Neural progenitor cell (in vitro differentiated cells): ENCODE data around the gene SORBS2. TPM values are rescaled to one million over a fixed set of nuclear protein-coding genes. Genes with fewer than 3 reads are reported as not detected.

Source experiments
- DNase-seq: peaks from one replicate; pipeline ENCODE4 v3.0.0-alpha.2; 2016; ENCODE audit warnings: low spot score
- H2AFZ ChIP-seq: fragments of 200-600 bp; sonication (generic); replicated peaks from 2 replicates; pipeline ENCODE4 v1.6.1; 2016; ENCODE audit warnings: antibody characterized with exemption
- H3F3A ChIP-seq: fragments of 200-600 bp; sonication (generic); 2 replicates; pipeline ENCODE4 v1.6.1; 2016; ENCODE audit warnings: antibody characterized with exemption, low read depth
- H3K27ac ChIP-seq: fragments of 200-600 bp; sonication (generic); 2 replicates; pipeline ENCODE4 v1.5.1; 2016; ENCODE audit warnings: mild to moderate bottlenecking
- H3K27me3 ChIP-seq: fragments of 200-600 bp; sonication (generic); 2 replicates; pipeline ENCODE4 v1.6.1; 2016; ENCODE audit warnings: mild to moderate bottlenecking, moderate library complexity
- H3K36me3 ChIP-seq: fragments of 200-600 bp; sonication (generic); 2 replicates; pipeline ENCODE4 v1.5.1; 2016
- H3K4me1 ChIP-seq: fragments of 200-600 bp; sonication (generic); 2 replicates; pipeline ENCODE4 v1.6.1; 2016; ENCODE audit warnings: mixed run types
- H3K4me2 ChIP-seq: fragments of 200-600 bp; sonication (generic); 2 replicates; pipeline ENCODE4 v1.6.1; 2016
- H3K4me3 ChIP-seq: fragments of 200-600 bp; sonication (generic); 2 replicates; pipeline ENCODE4 v1.5.1; 2016
- H3K79me2 ChIP-seq: fragments of 200-600 bp; sonication (generic); 2 replicates; pipeline ENCODE4 v1.6.1; 2016; ENCODE audit warnings: low read depth
- H3K9ac ChIP-seq: fragments of 200-600 bp; sonication (generic); 2 replicates; pipeline ENCODE4 v1.6.1; 2016
- H3K9me3 ChIP-seq: fragments of 200-600 bp; sonication (generic); 2 replicates; pipeline ENCODE4 v1.5.1; 2016; ENCODE audit warnings: low read depth
- H4K20me1 ChIP-seq: fragments of 200-600 bp; sonication (generic); 2 replicates; pipeline ENCODE4 v1.6.1; 2016; ENCODE audit warnings: low read depth
- H3K27ac Mint-ChIP-seq: 3 replicates; pipeline ENCODE4 v1.8.0; 2021; ENCODE audit warnings: mixed read lengths
- H3K27me3 Mint-ChIP-seq: 2 replicates; pipeline ENCODE4 v1.8.0; 2022; ENCODE audit warnings: low read depth, mild to moderate bottlenecking, inconsistent platforms, moderate library complexity, mixed read lengths; ENCODE audit not compliant: insufficient read depth
- H3K36me3 Mint-ChIP-seq: 3 replicates; pipeline ENCODE4 v1.8.0; 2021; ENCODE audit warnings: mixed read lengths
- H3K4me1 Mint-ChIP-seq: 3 replicates; pipeline ENCODE4 v1.8.0; 2021; ENCODE audit warnings: mixed read lengths
- H3K4me3 Mint-ChIP-seq: 3 replicates; pipeline ENCODE4 v1.8.0; 2021; ENCODE audit warnings: mild to moderate bottlenecking, moderate library complexity, mixed read lengths
- H3K9me3 Mint-ChIP-seq: 3 replicates; pipeline ENCODE4 v1.8.0; 2020; ENCODE audit warnings: mixed read lengths
- CTCF ChIP-seq: fragments of 200-600 bp; sonication (generic); IDR thresholded peaks from 2 replicates; pipeline ENCODE4 v1.5.1; 2017; ENCODE audit warnings: antibody characterized with exemption, mild to moderate bottlenecking
- EZH2 ChIP-seq: fragments of 200-600 bp; sonication (generic); IDR thresholded peaks from 2 replicates; pipeline ENCODE4 v1.6.1; 2017; ENCODE audit warnings: antibody characterized with exemption, mild to moderate bottlenecking, moderate library complexity
- EZH2phosphoT487 ChIP-seq: fragments of 200-600 bp; sonication (generic); IDR thresholded peaks from 2 replicates; pipeline ENCODE4 v1.6.1; 2017; ENCODE audit warnings: antibody characterized with exemption
- total RNA-seq: library from RNA; depleted of rRNA; stranded (reverse); fragments of >200 nt; gene quantifications from 2 replicates; pipeline ENCODE4 v1.2.3, GENCODE V29; 2015; ENCODE audit warnings: low replicate concordance

The SORBS2 gene
- total RNA-seq, 1 donor from 2014 or later: 15.7 TPM

GRCh38 chr4:185755451-185755850 is 56.5 kb downstream of the SORBS2 start:
- no peak overlapping the region for H3K27ac Mint-ChIP-seq

GRCh38 chr4:185754961-185755360 is 57.0 kb downstream of the SORBS2 start:
- H3K27me3 Mint-ChIP-seq: no peaks in the 10 kb centered on the region
- Histone ChIP-seq H3K9ac (no peak overlapping the region), H3K9me3 (no peaks in the 10 kb centered on the region), H4K20me1 (no peaks in the 10 kb centered on the region), H3K4me2 (no peak overlapping the region), H3K27ac (no peak overlapping the region), H3K27me3 (no peaks in the 10 kb centered on the region), H3K79me2 (no peaks in the 10 kb centered on the region), H3F3A (no peaks in the 10 kb centered on the region), H3K4me3 (no peak overlapping the region), H3K36me3 (no peaks in the 10 kb centered on the region), H2AFZ (no peak overlapping the region), H3K4me1 (no peaks in the 10 kb centered on the region)
- TF ChIP-seq CTCF: no peak
- no peak for TF ChIP-seq EZH2phosphoT487
- no peak for TF ChIP-seq EZH2
- H3K9me3 Mint-ChIP-seq: no peaks in the 10 kb centered on the region
- no peak overlapping the region for H3K27ac Mint-ChIP-seq
- H3K4me1 Mint-ChIP-seq: peaks cover 9% of the 10 kb centered on the region
- H3K36me3 Mint-ChIP-seq: peaks cover 10% of the 10 kb centered on the region
- no peak overlapping the region for H3K4me3 Mint-ChIP-seq
- DNase-seq: no peak

More at GRCh38 chr4:185755451-185755850, 56.5 kb downstream of the SORBS2 start:
- no peaks in the 10 kb centered on the region for H3K79me2 ChIP-seq
- DNase-seq: no peak
- H3F3A ChIP-seq: no peaks in the 10 kb centered on the region
- no peak overlapping the region for H3K4me2 ChIP-seq
- TF ChIP-seq EZH2: no peak
- TF ChIP-seq EZH2phosphoT487: no peak
- TF ChIP-seq CTCF: no peak
- no peak overlapping the region for H3K4me3 ChIP-seq
- H3K27me3 ChIP-seq: no peaks in the 10 kb centered on the region
- no peak overlapping the region for H3K27ac ChIP-seq
- H3K9ac ChIP-seq: no peak overlapping the region
- Mint-ChIP-seq H3K9me3 (no peaks in the 10 kb centered on the region), H3K4me1 (peaks cover 5% of the 10 kb centered on the region), H3K36me3 (peaks cover 10% of the 10 kb centered on the region), H3K4me3 (no peak overlapping the region), H3K27me3 (no peaks in the 10 kb centered on the region)
- H3K4me1 ChIP-seq: no peaks in the 10 kb centered on the region
- no peaks in the 10 kb centered on the region for H3K9me3 ChIP-seq
- no peak overlapping the region for H2AFZ ChIP-seq
- H3K36me3 ChIP-seq: no peaks in the 10 kb centered on the region
- H4K20me1 ChIP-seq: no peaks in the 10 kb centered on the region

GRCh38 chr4:185752872-185753271 is 59.1 kb downstream of the SORBS2 start:
- no peak overlapping the region for H2AFZ ChIP-seq
- peaks cover 8% of the 10 kb centered on the region for H3K4me1 ChIP-seq
- Mint-ChIP-seq H3K27me3 (peaks cover 2% of the 10 kb centered on the region), H3K27ac (no peak overlapping the region), H3K4me1 (peaks cover 29% of the 10 kb centered on the region), H3K9me3 (no peaks in the 10 kb centered on the region), H3K36me3 (peaks cover 11% of the 10 kb centered on the region), H3K4me3 (no peak overlapping the region)
- H3K27ac ChIP-seq: no peak overlapping the region
- no peak overlapping the region for H3K9ac ChIP-seq
- no peaks in the 10 kb centered on the region for H4K20me1 ChIP-seq
- no peak for DNase-seq
- H3K36me3 ChIP-seq: no peaks in the 10 kb centered on the region
- H3F3A ChIP-seq: no peaks in the 10 kb centered on the region
- H3K27me3 ChIP-seq: no peaks in the 10 kb centered on the region
- no peaks in the 10 kb centered on the region for H3K9me3 ChIP-seq
- no peak overlapping the region for H3K4me3 ChIP-seq
- no peak overlapping the region for H3K4me2 ChIP-seq
- H3K79me2 ChIP-seq: no peaks in the 10 kb centered on the region
- TF ChIP-seq CTCF (no peak), EZH2 (no peak), EZH2phosphoT487 (no peak)

- no peak overlapping the region for H3K27ac Mint-ChIP-seq
- no peak overlapping the region for H3K4me3 Mint-ChIP-seq
- Histone ChIP-seq H3K79me2 (no peaks in the 10 kb centered on the region), H3K9ac (no peak overlapping the region), H3K4me3 (no peak overlapping the region), H3K27me3 (no peaks in the 10 kb centered on the region), H4K20me1 (no peaks in the 10 kb centered on the region), H3K4me1 (peaks cover 16% of the 10 kb centered on the region), H3K9me3 (no peaks in the 10 kb centered on the region), H3K4me2 (no peak overlapping the region), H2AFZ (no peak overlapping the region), H3K36me3 (no peaks in the 10 kb centered on the region), H3K27ac (no peak overlapping the region), H3F3A (no peaks in the 10 kb centered on the region)
- TF ChIP-seq CTCF (no peak), EZH2 (no peak), EZH2phosphoT487 (no peak)
- DNase-seq: no peak
- peaks cover 21% of the 10 kb centered on the region for H3K36me3 Mint-ChIP-seq
- peaks cover 2% of the 10 kb centered on the region for H3K27me3 Mint-ChIP-seq
- no peaks in the 10 kb centered on the region for H3K9me3 Mint-ChIP-seq
- peaks cover 38% of the 10 kb centered on the region for H3K4me1 Mint-ChIP-seq
These were observed 62.1 kb downstream of the SORBS2 start for GRCh38 chr4:185749858-185750257.
